ENCODE results near the gene MAP3K4. TPM values are rescaled to one million over a fixed set of nuclear protein-coding genes. Genes with fewer than 3 reads are reported as not detected.

Gene MAP3K4
- total and polyA plus RNA-seq, 2 of the 4 experiments (the other 2 are of a cell fraction) = 11.5 to 20.4 TPM

DNA sequence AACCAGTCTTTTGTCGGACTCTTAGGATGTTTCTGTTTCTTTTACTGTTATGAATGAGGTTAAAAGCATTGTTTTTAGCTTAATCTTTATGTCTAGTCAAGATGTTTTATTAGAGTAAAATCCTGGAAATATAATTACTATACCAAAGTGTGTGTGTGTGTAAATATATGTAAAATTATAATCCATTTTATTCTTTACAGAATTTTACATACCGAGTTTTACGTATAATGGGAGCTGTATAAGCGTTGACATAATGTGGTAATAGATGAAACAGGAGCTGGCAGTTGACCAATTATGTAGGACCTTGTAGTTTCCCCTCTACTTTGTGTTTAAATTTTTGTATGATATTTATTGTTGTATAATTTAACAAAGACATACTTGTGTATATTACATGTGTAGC lies 16.7 kb downstream of the MAP3K4 start:
- dilution Hi-C loops (cut with HindIII; ENCODE audit: low sequenced_read_pairs, unreplicated experiment) (no loop called here), in situ Hi-C loops (cut with MboI; ENCODE audit: low sequenced_read_pairs) (no loop called here), intact Hi-C loops (cut with micrococcal nuclease) (no loop called here)
- Histone ChIP-seq H3K36me3 (ENCODE audit: control insufficient read depth, insufficient read depth, low read length) (no peaks in the 10 kb centered on the region), H2BK120ac (ENCODE audit: low read depth, low read length) (no peak overlapping the region), H3K14ac (replicated peaks; ENCODE audit: low read depth, low read length) (no peak overlapping the region), H3K27me3 (ENCODE audit: control insufficient read depth, insufficient read depth, low read length) (peaks cover 5% of the 10 kb centered on the region), H2AK9ac (replicated peaks; ENCODE audit: low read depth, low read length, poor library complexity) (no peak overlapping the region), H3K9me3 (ENCODE audit: control insufficient read depth, insufficient read depth, low read length) (no peaks in the 10 kb centered on the region), H3K4me3 (ENCODE audit: insufficient read depth, low read depth, low read length) (no peak overlapping the region), H4K8ac (ENCODE audit: low read depth in 2 of 2, low read length in 2 of 2) (no peak overlapping the region), H4K5ac (ENCODE audit: low read depth, low read length) (no peak overlapping the region), H3K79me1 (ENCODE audit: low read depth in 1 of 2, low read length in 2 of 2) (peaks cover 15 to 19% of the 10 kb centered on the region in 2 experiments), H3K27ac (ENCODE audit: insufficient read depth, low read length) (no peak overlapping the region), H3K18ac (ENCODE audit: low read depth, low read length) (no peak overlapping the region), H3K56ac (ENCODE audit: extremely low read depth, insufficient read depth, low read length) (no peak overlapping the region), H2BK5ac (ENCODE audit: low read depth, low read length, poor library complexity, severe bottlenecking) (no peak overlapping the region), H2BK20ac (ENCODE audit: low read depth, low read length) (no peak overlapping the region), H3K4me2 (ENCODE audit: low read depth, low read length) (no peak overlapping the region), H2AFZ (replicated peaks; ENCODE audit: low read length, poor library complexity) (no peak overlapping the region), H3K4me1 (ENCODE audit: control insufficient read depth, insufficient read depth, low read length) (peaks cover 10% of the 10 kb centered on the region), H3K23ac (ENCODE audit: low read depth, low read length) (no peak overlapping the region), H2BK15ac (ENCODE audit: low read depth, low read length) (no peak overlapping the region), H4K20me1 (ENCODE audit: insufficient read depth, low read length) (peaks cover 13% of the 10 kb centered on the region), H4K91ac (ENCODE audit: insufficient read depth, low read depth, low read length) (no peak overlapping the region), H3K4ac (ENCODE audit: low read depth, low read length) (no peak overlapping the region), H2AK5ac (ENCODE audit: low read depth, low read length) (no peak overlapping the region), H3K9ac (ENCODE audit: low read depth, low read length) (no peak overlapping the region), H3K9me1 (ENCODE audit: insufficient read depth, low read length) (no peaks in the 10 kb centered on the region; the same call in 1 of the 2 replicates)
- ATAC-seq (ENCODE audit: low read depth) (no peak), DNase-seq (no peak)
- ChIA-PET POLR2A (ENCODE audit: unreplicated experiment) (no interaction called here), CTCF (interaction anchor here (0.6 to 1.2 kb wide), 2 partner anchors 9 to 16 kb away, joined by 4 read pairs; no protein-coding TSS in a partner anchor)
- no CpG with 5 or more reads among the region's 4 CpGs for WGBS, 2 experiments (ENCODE audit: extremely low coverage in 2 of 2, insufficient read length in 1 of 2)
- no TSS peak for BruUV-seq (replicated peaks)
- TF ChIP-seq MXI1 (IDR thresholded peaks at IDR 0.05; ENCODE audit: borderline replicate concordance, low read depth, low read length) = no peak
- no peak for TF ChIP-seq FOS (IDR thresholded peaks at IDR 0.05; ENCODE audit: low read depth, low read length)
- TF ChIP-seq RAD21 (IDR thresholded peaks at IDR 0.05; ENCODE audit: low read length) = no peak
- no peak for TF ChIP-seq MAFK (IDR thresholded peaks at IDR 0.05; ENCODE audit: low read depth, low read length)
- no peak for TF ChIP-seq SMC3 (IDR thresholded peaks at IDR 0.05; ENCODE audit: low read depth, low read length)
- no peak for TF ChIP-seq CTCF (conservative IDR thresholded peaks at IDR 0.05; ENCODE audit: low read depth, low read length)
- no peak for TF ChIP-seq CHD1 (IDR thresholded peaks at IDR 0.05; ENCODE audit: low read depth, low read length)
- TF ChIP-seq, protein P1, sequence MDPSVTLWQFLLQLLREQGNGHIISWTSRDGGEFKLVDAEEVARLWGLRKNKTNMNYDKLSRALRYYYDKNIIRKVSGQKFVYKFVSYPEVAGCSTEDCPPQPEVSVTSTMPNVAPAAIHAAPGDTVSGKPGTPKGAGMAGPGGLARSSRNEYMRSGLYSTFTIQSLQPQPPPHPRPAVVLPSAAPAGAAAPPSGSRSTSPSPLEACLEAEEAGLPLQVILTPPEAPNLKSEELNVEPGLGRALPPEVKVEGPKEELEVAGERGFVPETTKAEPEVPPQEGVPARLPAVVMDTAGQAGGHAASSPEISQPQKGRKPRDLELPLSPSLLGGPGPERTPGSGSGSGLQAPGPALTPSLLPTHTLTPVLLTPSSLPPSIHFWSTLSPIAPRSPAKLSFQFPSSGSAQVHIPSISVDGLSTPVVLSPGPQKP (IDR thresholded peaks at IDR 0.05; ENCODE audit: borderline replicate concordance, low read depth, low read length) = no peak
- TF ChIP-seq RCOR1 (IDR thresholded peaks at IDR 0.05; ENCODE audit: insufficient replicate concordance, low read length) = no peak
- TF ChIP-seq BHLHE40 (IDR thresholded peaks at IDR 0.05; ENCODE audit: low read depth, low read length) = no peak
